Mucosa of descending colon (tissue), 3 donors: Measurements from ENCODE around the gene VPS13D. TPM values are rescaled to one million over a fixed set of nuclear protein-coding genes. Genes with fewer than 3 reads are reported as not detected.

Experiments used
- ATAC-seq: fragments of 200-7000 bp; cut with Tn5 transposase; one replicate; pipeline ENCODE4 v1.9.1; 2020; ENCODE audit warnings: mild to moderate bottlenecking, moderate library complexity
- DNase-seq, 3 donors: peaks; one replicate each; pipeline ENCODE4 v3.0.0-alpha.2; 2020
- H3K36me3 ChIP-seq: fragments of 200-600 bp; one replicate; pipeline ENCODE4 v1.8.0; 2021; ENCODE audit warnings: low read depth, mild to moderate bottlenecking
- H3K4me1 ChIP-seq: fragments of 200-600 bp; one replicate; pipeline ENCODE4 v1.8.0; 2021; ENCODE audit warnings: low read depth, mild to moderate bottlenecking
- H3K4me3 ChIP-seq: fragments of 200-600 bp; one replicate; pipeline ENCODE4 v1.8.0; 2021; ENCODE audit warnings: mild to moderate bottlenecking
- H3K9me3 ChIP-seq: fragments of 200-600 bp; one replicate; pipeline ENCODE4 v1.8.0; 2021; ENCODE audit warnings: mild to moderate bottlenecking
- CTCF ChIP-seq: fragments of 200-600 bp; IDR thresholded peaks from one replicate; pipeline ENCODE4 v1.8.0; 2022; ENCODE audit warnings: antibody characterized with exemption, mild to moderate bottlenecking
- intact Hi-C, 2 donors: fragments of 100-400 bp; cut with DNase I in 1 of 2; cut with micrococcal nuclease in 1 of 2; formaldehyde crosslinking; loops; one replicate each; pipeline versions ENCODE4 v1.11.0 to v1.11.1; 2022; cut with DNase I, micrococcal nuclease
- total RNA-seq, 3 donors: library from RNA; stranded (reverse); fragmentation: NEBNext Ultra II Directional in 2 of 3; extraction: Animal tissue kit (Norgen Biotek cat#: 25700) in 2 of 3; gene quantifications; one replicate each; pipeline versions ENCODE4 v1.2.1 to v1.2.4, GENCODE V29; 2021 to 2023
- donor health status: DM: no; HTN: no; CAD: no; lungs with moderate emphysema.
- donor health status: DM: no; HTN: no; CAD: no.
- donor health status: DM: no; HTN: yes; CAD: no.

Gene VPS13D
- total RNA-seq, 3 donors from 2014 or later = 70.1 to 96.6 (median 96.6) TPM

GRCh38 chr1:12244585-12244984 is 14.8 kb downstream of the VPS13D start:
- intact Hi-C loops = no loop called here
- H3K36me3 ChIP-seq = no peaks in the 10 kb centered on the region
- ATAC-seq (no peak), DNase-seq (no peak)
- H3K9me3 ChIP-seq = no peaks in the 10 kb centered on the region
- H3K4me3 ChIP-seq = no peak overlapping the region
- H3K4me1 ChIP-seq = no peaks in the 10 kb centered on the region
- TF ChIP-seq CTCF = no peak

- TF ChIP-seq CTCF = no peak
- intact Hi-C loops = no loop called here
- Histone ChIP-seq H3K4me3 (no peak overlapping the region), H3K4me1 (no peaks in the 10 kb centered on the region), H3K36me3 (no peaks in the 10 kb centered on the region), H3K9me3 (no peaks in the 10 kb centered on the region)
- no peak for DNase-seq
- ATAC-seq = no peak
Measured at GRCh38 chr1:12245116-12245515, 15.3 kb downstream of the VPS13D start.

GRCh38 chr1:12245733-12246132 is 15.9 kb downstream of the VPS13D start:
- ATAC-seq = no peak
- Histone ChIP-seq H3K36me3 (no peaks in the 10 kb centered on the region), H3K9me3 (no peaks in the 10 kb centered on the region), H3K4me1 (no peaks in the 10 kb centered on the region), H3K4me3 (no peak overlapping the region)
- TF ChIP-seq CTCF = no peak
- intact Hi-C loops = no loop called here
- DNase-seq = no peak

- no peaks in the 10 kb centered on the region for H3K4me1 ChIP-seq
- DNase-seq (no peak), ATAC-seq (no peak)
- H3K36me3 ChIP-seq = no peaks in the 10 kb centered on the region
- H3K4me3 ChIP-seq = no peak overlapping the region
- no peak for TF ChIP-seq CTCF
- H3K9me3 ChIP-seq = no peaks in the 10 kb centered on the region
- intact Hi-C loops = no loop called here
Measured at GRCh38 chr1:12246584-12246983, 16.8 kb downstream of the VPS13D start.

GRCh38 chr1:12249181-12249580 is 19.4 kb downstream of the VPS13D start:
- no peak for TF ChIP-seq CTCF
- DNase-seq (no peak), ATAC-seq (no peak)
- H3K4me3 ChIP-seq = no peak overlapping the region
- H3K9me3 ChIP-seq = no peaks in the 10 kb centered on the region
- intact Hi-C loops = no loop called here
- peaks cover 3% of the 10 kb centered on the region for H3K36me3 ChIP-seq
- H3K4me1 ChIP-seq = no peaks in the 10 kb centered on the region

- H3K9me3 ChIP-seq = no peaks in the 10 kb centered on the region
- ATAC-seq (no peak), DNase-seq (no peak)
- H3K4me3 ChIP-seq = no peak overlapping the region
- H3K4me1 ChIP-seq = no peaks in the 10 kb centered on the region
- peaks cover 3% of the 10 kb centered on the region for H3K36me3 ChIP-seq
- no peak for TF ChIP-seq CTCF
- intact Hi-C loops = no loop called here
Measured at GRCh38 chr1:12249748-12250147, 19.9 kb downstream of the VPS13D start.
